H9 (cell line): ENCODE data around the gene GADD45GIP1. TPM values are rescaled to one million over a fixed set of nuclear protein-coding genes. Genes with fewer than 3 reads are reported as not detected.
"Not testable (repeated sequence)": the region's sequence is repeated elsewhere in the genome, so short reads cannot be mapped to it uniquely, and the experiment has no call there.

Experiments
- DNase-seq: peaks from one replicate; pipeline ENCODE4 v3.0.0-alpha.2; 2017
- H2AFZ ChIP-seq: one replicate; pipeline ENCODE4 v1.6.1; 2013; ENCODE audit warnings: mild to moderate bottlenecking, low read length, control low read depth, moderate library complexity
- H2AK5ac ChIP-seq: 2 replicates; pipeline ENCODE4 v1.6.1; 2013; ENCODE audit warnings: low read length, control low read depth, mixed read lengths; ENCODE audit not compliant: insufficient read length
- H2BK120ac ChIP-seq: one replicate; pipeline ENCODE4 v1.6.1; 2013; ENCODE audit warnings: low read depth, mild to moderate bottlenecking, low read length, control low read depth, inconsistent platforms; ENCODE audit not compliant: poor library complexity, severe bottlenecking
- H2BK12ac ChIP-seq: 2 replicates; pipeline ENCODE4 v1.6.1; 2013; ENCODE audit warnings: low read length, control low read depth, mixed read lengths, low read depth; ENCODE audit not compliant: insufficient read length
- H2BK15ac ChIP-seq: 2 replicates; pipeline ENCODE4 v1.6.1; 2013; ENCODE audit warnings: low read depth, low read length, control low read depth
- H2BK20ac ChIP-seq: one replicate; pipeline ENCODE4 v1.6.1; 2013; ENCODE audit warnings: low read depth, mild to moderate bottlenecking, low read length, control low read depth, inconsistent platforms; ENCODE audit not compliant: poor library complexity, severe bottlenecking
- H2BK5ac ChIP-seq: 2 replicates; pipeline ENCODE4 v1.6.1; 2013; ENCODE audit warnings: low read length, control low read depth, mixed read lengths; ENCODE audit not compliant: insufficient read length
- H3K14ac ChIP-seq: 2 replicates; pipeline ENCODE4 v1.6.1; 2013; ENCODE audit warnings: low read length, control low read depth; ENCODE audit not compliant: insufficient read depth
- H3K18ac ChIP-seq: 2 replicates; pipeline ENCODE4 v1.6.1; 2013; ENCODE audit warnings: low read depth, mild to moderate bottlenecking, mixed read lengths, low read length, control low read depth; ENCODE audit not compliant: insufficient read length
- H3K23ac ChIP-seq: 2 replicates; pipeline ENCODE4 v1.6.1; 2013; ENCODE audit warnings: low read length, control low read depth, mixed read lengths, low read depth; ENCODE audit not compliant: insufficient read length
- H3K23me2 ChIP-seq: 2 replicates; pipeline ENCODE4 v1.6.1; 2013; ENCODE audit warnings: low read depth, mild to moderate bottlenecking, mixed read lengths, low read length, control low read depth; ENCODE audit not compliant: insufficient read length, poor library complexity, severe bottlenecking
- H3K27ac ChIP-seq: 2 replicates; pipeline ENCODE4 v1.5.1; 2013; ENCODE audit warnings: low read length, control low read depth, mixed read lengths, low read depth; ENCODE audit not compliant: insufficient read length
- H3K27me3 ChIP-seq: 2 replicates; pipeline ENCODE4 v1.6.1; 2013; ENCODE audit warnings: low read length, control low read depth, inconsistent platforms; ENCODE audit not compliant: insufficient read depth
- H3K4ac ChIP-seq: 2 replicates; pipeline ENCODE4 v1.6.1; 2013; ENCODE audit warnings: low read depth, mild to moderate bottlenecking, control low read depth, inconsistent platforms, low read length, moderate library complexity
- H3K4me1 ChIP-seq: 2 replicates; pipeline ENCODE4 v1.6.1; 2013; ENCODE audit warnings: low read length, control low read depth, inconsistent platforms; ENCODE audit not compliant: insufficient read depth
- H3K4me2 ChIP-seq: 2 replicates; pipeline ENCODE4 v1.6.1; 2013; ENCODE audit warnings: low read length, control low read depth, mixed read lengths; ENCODE audit not compliant: insufficient read length, insufficient read depth
- H3K56ac ChIP-seq: 2 replicates; pipeline ENCODE4 v1.6.1; 2013; ENCODE audit warnings: low read depth, mild to moderate bottlenecking, mixed read lengths, low read length, control low read depth; ENCODE audit not compliant: insufficient read length
- H3K79me1 ChIP-seq: 2 replicates; pipeline ENCODE4 v1.6.1; 2013; ENCODE audit warnings: low read depth, mild to moderate bottlenecking, moderate library complexity, low read length, control low read depth, inconsistent platforms; ENCODE audit not compliant: insufficient read depth, poor library complexity, severe bottlenecking
- H3K79me2 ChIP-seq: 2 replicates; pipeline ENCODE4 v1.6.1; 2013; ENCODE audit warnings: low read length, control low read depth, inconsistent platforms; ENCODE audit not compliant: insufficient read depth
- H3K9ac ChIP-seq: 2 replicates; pipeline ENCODE4 v1.6.1; 2013; ENCODE audit warnings: low read length, control low read depth, mixed read lengths; ENCODE audit not compliant: insufficient read length; ENCODE audit errors: extremely low read depth
- H3K9me3 ChIP-seq: one replicate; pipeline ENCODE4 v1.6.1; 2013; ENCODE audit warnings: low read depth, low read length, inconsistent platforms; ENCODE audit not compliant: control insufficient read depth
- H3T11ph ChIP-seq: one replicate; pipeline ENCODE4 v1.6.1; 2013; ENCODE audit warnings: mild to moderate bottlenecking, low read length, control low read depth, inconsistent platforms
- H4K20me1 ChIP-seq: one replicate; pipeline ENCODE4 v1.6.1; 2013; ENCODE audit not compliant: control insufficient read depth, insufficient read length, insufficient read depth
- H4K5ac ChIP-seq: 2 replicates; pipeline ENCODE4 v1.6.1; 2013; ENCODE audit warnings: low read depth, mild to moderate bottlenecking, mixed read lengths, low read length, control low read depth; ENCODE audit not compliant: insufficient read length
- H4K8ac ChIP-seq: replicated peaks from 2 replicates; pipeline ENCODE4 v1.6.1; 2013; ENCODE audit warnings: low read length, control low read depth, mixed read lengths, low read depth; ENCODE audit not compliant: insufficient read length
- H4K91ac ChIP-seq: 2 replicates; pipeline ENCODE4 v1.6.1; 2013; ENCODE audit warnings: low read depth, mild to moderate bottlenecking, moderate library complexity, mixed read lengths, low read length, control low read depth; ENCODE audit not compliant: insufficient read length
- H3K27ac Mint-ChIP-seq, 3 experiments: 2 replicates in 2 of 3; 3 replicates in 1 of 3; pipeline ENCODE4 v1.8.0; 2020 to 2021; ENCODE audit warnings: mixed read lengths in 3 of 3, mild to moderate bottlenecking in 1 of 3, moderate library complexity in 1 of 3
- H3K27me3 Mint-ChIP-seq: 2 replicates; pipeline ENCODE4 v1.8.0; 2021; ENCODE audit warnings: low read depth, mild to moderate bottlenecking, moderate library complexity, mixed read lengths
- H3K36me3 Mint-ChIP-seq, 3 experiments: 2 replicates in 2 of 3; 3 replicates in 1 of 3; pipeline ENCODE4 v1.8.0; 2020 to 2021; ENCODE audit warnings: low read depth in 3 of 3, mixed read lengths in 3 of 3; ENCODE audit not compliant: insufficient read depth in 1 of 3
- H3K4me1 Mint-ChIP-seq, 2 experiments: 2 replicates each; pipeline ENCODE4 v1.8.0; 2020; ENCODE audit warnings: mixed read lengths in 2 of 2
- H3K4me3 Mint-ChIP-seq, 2 experiments: 2 replicates in 1 of 2; 3 replicates in 1 of 2; pipeline ENCODE4 v1.8.0; 2020 to 2021; ENCODE audit warnings: mild to moderate bottlenecking in 2 of 2, mixed read lengths in 2 of 2, moderate library complexity in 1 of 2
- H3K9me3 Mint-ChIP-seq, 2 experiments: 2 replicates in 1 of 2; 3 replicates in 1 of 2; pipeline ENCODE4 v1.8.0; 2020; ENCODE audit warnings: mild to moderate bottlenecking in 2 of 2, mixed read lengths in 2 of 2, moderate library complexity in 1 of 2
- WGBS: extraction: QIAGEN DNeasy Blood & Tissue Kit; methylation state at CpG from one replicate; pipeline ENCODE4 v1.1.7; 2013; ENCODE audit warnings: missing lambda C conversion rate, low lambda C conversion rate, mixed read lengths; ENCODE audit not compliant: insufficient read length; ENCODE audit errors: extremely low coverage; 5-methylcytosine and 5-hydroxymethylcytosine counted together
- total RNA-seq: library from RNA; stranded (reverse); gene quantifications from 2 replicates; pipeline ENCODE4 v1.2.1, GENCODE V29; 2021
- TF ChIP-seq, protein P1 (sequence below): fragments of 200-600 bp; sonication (generic); conservative IDR thresholded peaks from 3 replicates; pipeline ENCODE4 v1.8.0; 2021; ENCODE audit warnings: antibody characterized with exemption, mild to moderate bottlenecking

The GADD45GIP1 gene
- total RNA-seq, 1 experiment from 2014 or later = 44.5 TPM

- Histone ChIP-seq H3K9ac (no peak overlapping the region), H4K5ac (no peak overlapping the region), H4K8ac (no peak overlapping the region), H2BK12ac (no peak overlapping the region), H4K20me1 (no peaks in the 10 kb centered on the region), H2AFZ (no peak overlapping the region), H3K18ac (no peak overlapping the region), H2BK120ac (no peak overlapping the region), H3K9me3 (no peaks in the 10 kb centered on the region), H2BK15ac (no peak overlapping the region), H3K79me2 (no peaks in the 10 kb centered on the region), H3K56ac (no peak overlapping the region), H3K23ac (no peak overlapping the region), H3K4ac (no peak overlapping the region), H3K27me3 (no peaks in the 10 kb centered on the region; the same call in 1 of the 2 replicates), H3T11ph (no peak overlapping the region), H3K23me2 (no peaks in the 10 kb centered on the region), H2AK5ac (no peak overlapping the region), H3K14ac (no peak overlapping the region), H4K91ac (no peak overlapping the region), H2BK5ac (no peak overlapping the region), H3K27ac (no peak overlapping the region), H2BK20ac (no peak overlapping the region), H3K79me1 (no peaks in the 10 kb centered on the region), H3K4me2 (no peak overlapping the region), H3K4me1 (no peaks in the 10 kb centered on the region)
- H3K4me3 Mint-ChIP-seq = no peak overlapping the region
- no peaks in the 10 kb centered on the region; a peak in 1 of 7 replicates for H3K36me3 Mint-ChIP-seq
- DNase-seq = no peak
- peaks cover 27% of the 10 kb centered on the region for H3K27me3 Mint-ChIP-seq
- H3K4me1 Mint-ChIP-seq = peaks cover 0 to 2% of the 10 kb centered on the region in 2 experiments; a peak in 2 of 4 replicates
- WGBS = no CpG with 5 or more reads among the region's 3 CpGs
- no peaks in the 10 kb centered on the region; a peak in 1 of 5 replicates for H3K9me3 Mint-ChIP-seq
- no peak overlapping the region for H3K27ac Mint-ChIP-seq
- TF ChIP-seq, protein P1, sequence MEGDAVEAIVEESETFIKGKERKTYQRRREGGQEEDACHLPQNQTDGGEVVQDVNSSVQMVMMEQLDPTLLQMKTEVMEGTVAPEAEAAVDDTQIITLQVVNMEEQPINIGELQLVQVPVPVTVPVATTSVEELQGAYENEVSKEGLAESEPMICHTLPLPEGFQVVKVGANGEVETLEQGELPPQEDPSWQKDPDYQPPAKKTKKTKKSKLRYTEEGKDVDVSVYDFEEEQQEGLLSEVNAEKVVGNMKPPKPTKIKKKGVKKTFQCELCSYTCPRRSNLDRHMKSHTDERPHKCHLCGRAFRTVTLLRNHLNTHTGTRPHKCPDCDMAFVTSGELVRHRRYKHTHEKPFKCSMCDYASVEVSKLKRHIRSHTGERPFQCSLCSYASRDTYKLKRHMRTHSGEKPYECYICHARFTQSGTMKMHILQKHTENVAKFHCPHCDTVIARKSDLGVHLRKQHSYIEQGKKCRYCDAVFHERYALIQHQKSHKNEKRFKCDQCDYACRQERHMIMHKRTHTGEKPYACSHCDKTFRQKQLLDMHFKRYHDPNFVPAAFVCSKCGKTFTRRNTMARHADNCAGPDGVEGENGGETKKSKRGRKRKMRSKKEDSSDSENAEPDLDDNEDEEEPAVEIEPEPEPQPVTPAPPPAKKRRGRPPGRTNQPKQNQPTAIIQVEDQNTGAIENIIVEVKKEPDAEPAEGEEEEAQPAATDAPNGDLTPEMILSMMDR = no peak
Observed at GRCh38 chr19:12979974-12980373, 23.0 kb upstream of the GADD45GIP1 start.

- not testable (repeated sequence) for DNase-seq, H3K36me3 Mint-ChIP-seq, H3T11ph ChIP-seq, H3K4ac ChIP-seq, H2AK5ac ChIP-seq, H4K5ac ChIP-seq, H3K9ac ChIP-seq, H3K23me2 ChIP-seq, H3K9me3 Mint-ChIP-seq, H4K20me1 ChIP-seq, H3K4me1 ChIP-seq, H3K27me3 ChIP-seq, H2BK120ac ChIP-seq, H2AFZ ChIP-seq, H3K79me2 ChIP-seq, H2BK20ac ChIP-seq, H3K56ac ChIP-seq, H3K79me1 ChIP-seq, H3K4me2 ChIP-seq, H4K8ac ChIP-seq, H3K9me3 ChIP-seq, H4K91ac ChIP-seq, H3K18ac ChIP-seq, H3K23ac ChIP-seq, H3K14ac ChIP-seq, H2BK5ac ChIP-seq, H3K27ac ChIP-seq, H3K4me3 Mint-ChIP-seq, H2BK15ac ChIP-seq, H3K4me1 Mint-ChIP-seq, H2BK12ac ChIP-seq, H3K27ac Mint-ChIP-seq
- no CpG with 5 or more reads among the region's 7 CpGs for WGBS
- H3K27me3 Mint-ChIP-seq = peaks cover 29% of the 10 kb centered on the region
Observed at GRCh38 chr19:12976109-12976508, 19.1 kb upstream of the GADD45GIP1 start.
